GM12891 (cell line): ENCODE data around the gene DEPDC4.

Source experiments
- POLR2A ChIP-seq: IDR thresholded peaks from 2 replicates; pipeline ENCODE4 v1.6.1; 2011; ENCODE audit warnings: low read depth, low read length, control low read depth
- POLR2AphosphoS5 ChIP-seq: IDR thresholded peaks from 2 replicates; pipeline ENCODE4 v1.6.1; 2011; ENCODE audit warnings: low read depth, low read length, control low read depth

DNA sequence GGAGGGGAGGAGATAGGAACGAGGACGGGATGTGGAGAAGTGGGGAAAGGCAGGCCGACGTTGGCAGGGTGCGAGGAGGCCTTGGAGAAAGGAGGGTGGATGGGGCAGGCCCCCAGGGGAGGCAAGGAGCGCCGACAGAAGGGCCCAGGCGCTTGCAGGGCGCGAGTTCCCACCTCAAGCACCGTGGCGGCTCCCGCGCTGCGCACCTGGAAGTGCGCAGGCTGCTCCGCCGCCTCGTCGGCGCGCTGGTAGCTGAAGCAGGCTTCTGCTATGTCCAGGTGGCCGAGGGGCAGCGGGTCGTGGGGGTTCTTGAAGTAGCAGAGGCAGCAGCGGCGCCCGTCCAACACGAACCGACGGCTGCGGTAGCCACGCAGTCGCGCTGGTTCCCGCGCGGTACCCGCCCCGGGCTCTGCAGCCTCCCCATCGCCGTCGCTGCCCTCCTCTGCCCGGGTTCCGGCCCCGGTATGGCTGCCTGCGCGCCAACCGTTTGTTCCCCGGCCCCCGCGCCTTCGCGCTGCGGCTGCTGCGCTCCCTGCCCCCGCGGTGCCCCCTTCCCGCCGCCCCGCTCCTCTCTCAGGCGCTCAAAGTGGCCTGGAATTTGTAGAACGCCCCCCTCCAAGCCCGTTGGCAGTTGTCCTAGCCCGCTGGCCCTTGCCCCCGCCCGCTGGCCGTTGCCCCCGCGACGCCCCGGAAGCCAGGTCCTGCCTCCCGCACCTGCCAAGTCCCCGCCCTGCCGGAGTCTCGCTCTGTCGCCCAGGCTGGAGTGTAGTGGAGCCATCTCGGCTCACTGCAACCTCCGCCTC lies 67.3 kb downstream of the DEPDC4 start:
- TF ChIP-seq POLR2AphosphoS5 (no peak), POLR2A (no peak)
